ENCODE measurements around the gene NOL4L. TPM values are rescaled to one million over a fixed set of nuclear protein-coding genes. Genes with fewer than 3 reads are reported as not detected.

Gene NOL4L
- total and polyA plus RNA-seq, 2 experiments from 2014 or later, result 35.6 to 42.9 TPM

DNA sequence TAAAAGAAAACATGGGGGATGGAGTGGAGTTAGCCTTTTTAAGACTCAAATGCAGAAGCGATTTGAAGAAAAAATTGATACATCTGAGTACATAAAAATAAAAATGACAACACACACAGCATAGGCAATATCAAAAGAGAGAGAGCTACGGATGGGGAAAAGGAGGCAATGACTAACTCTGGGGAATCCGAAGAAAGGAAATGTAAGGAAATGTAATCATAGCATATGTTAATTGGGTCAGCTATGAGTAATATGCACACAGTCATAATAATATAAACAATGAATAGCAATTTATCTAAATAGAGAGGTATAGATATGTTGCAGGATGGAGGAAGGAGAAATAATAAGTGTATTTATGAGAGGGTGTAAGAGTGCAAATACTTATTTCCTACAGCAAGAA lies 83.4 kb downstream of the NOL4L start:
- 88% methylated on average over 3 of the region's 3 CpGs for WGBS (ENCODE audit: low lambda C conversion rate, missing lambda C conversion rate)
- Histone ChIP-seq H3K79me2 (peaks cover 6% of the 10 kb centered on the region), H4K20me1 (ENCODE audit: insufficient read depth, poor library complexity, severe bottlenecking) (no peaks in the 10 kb centered on the region), H3K9me3 (ENCODE audit: low read depth) (no peaks in the 10 kb centered on the region), H3K9me2 (replicated peaks; ENCODE audit: insufficient read depth) (no peaks in the 10 kb centered on the region), H2AFZ (no peak overlapping the region), H3K4me3 (no peak overlapping the region), H3K36me3 (replicated peaks; ENCODE audit: insufficient read depth, low read depth) (no peaks in the 10 kb centered on the region), H3K27me3 (no peaks in the 10 kb centered on the region), H3K4me1 (ENCODE audit: insufficient read depth) (peaks cover 10% of the 10 kb centered on the region), H3K27ac (no peak overlapping the region), H3K4me2 (no peak overlapping the region)
- TF ChIP-seq, protein P1, sequence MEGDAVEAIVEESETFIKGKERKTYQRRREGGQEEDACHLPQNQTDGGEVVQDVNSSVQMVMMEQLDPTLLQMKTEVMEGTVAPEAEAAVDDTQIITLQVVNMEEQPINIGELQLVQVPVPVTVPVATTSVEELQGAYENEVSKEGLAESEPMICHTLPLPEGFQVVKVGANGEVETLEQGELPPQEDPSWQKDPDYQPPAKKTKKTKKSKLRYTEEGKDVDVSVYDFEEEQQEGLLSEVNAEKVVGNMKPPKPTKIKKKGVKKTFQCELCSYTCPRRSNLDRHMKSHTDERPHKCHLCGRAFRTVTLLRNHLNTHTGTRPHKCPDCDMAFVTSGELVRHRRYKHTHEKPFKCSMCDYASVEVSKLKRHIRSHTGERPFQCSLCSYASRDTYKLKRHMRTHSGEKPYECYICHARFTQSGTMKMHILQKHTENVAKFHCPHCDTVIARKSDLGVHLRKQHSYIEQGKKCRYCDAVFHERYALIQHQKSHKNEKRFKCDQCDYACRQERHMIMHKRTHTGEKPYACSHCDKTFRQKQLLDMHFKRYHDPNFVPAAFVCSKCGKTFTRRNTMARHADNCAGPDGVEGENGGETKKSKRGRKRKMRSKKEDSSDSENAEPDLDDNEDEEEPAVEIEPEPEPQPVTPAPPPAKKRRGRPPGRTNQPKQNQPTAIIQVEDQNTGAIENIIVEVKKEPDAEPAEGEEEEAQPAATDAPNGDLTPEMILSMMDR (IDR thresholded peaks at IDR 0.05; ENCODE audit: poor library complexity), result no peak
- no peak for TF ChIP-seq EZH2phosphoT487 (IDR thresholded peaks at IDR 0.05; ENCODE audit: low read depth, severe bottlenecking, unreplicated experiment)
- TF ChIP-seq EZH2 (IDR thresholded peaks at IDR 0.05; ENCODE audit: borderline replicate concordance), result no peak
- no peak for DNase-seq (ENCODE audit: low spot score)

DNA sequence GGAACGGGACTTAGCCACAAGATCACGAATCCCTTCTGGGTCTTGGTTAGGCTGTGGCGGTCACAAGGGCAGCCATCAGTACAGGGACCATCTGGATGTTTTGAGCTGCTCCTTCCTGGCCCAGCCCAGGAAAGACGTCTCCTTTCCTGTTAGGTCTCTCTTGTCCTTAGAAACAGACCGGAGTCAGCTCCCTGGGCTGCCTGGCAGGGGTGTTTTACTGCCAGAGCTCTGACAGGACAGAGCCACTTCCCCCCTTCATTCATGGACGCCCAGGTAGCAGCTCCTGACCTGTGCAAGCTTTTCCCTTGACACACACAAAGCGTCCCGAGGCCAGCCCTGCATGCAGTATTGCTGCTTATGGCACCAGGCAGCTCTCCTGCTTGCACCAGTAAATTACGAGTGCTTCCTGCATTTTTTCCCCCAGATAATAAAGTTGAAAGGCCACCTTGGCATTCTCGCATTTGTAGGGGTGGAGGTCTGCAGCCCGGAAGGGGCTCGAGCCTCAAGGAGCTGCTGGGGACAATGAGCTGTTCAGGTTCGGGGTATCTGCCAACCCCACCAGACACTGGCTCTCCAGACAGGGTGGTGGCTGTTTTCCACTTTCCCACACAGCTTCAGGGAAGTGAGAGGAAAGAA lies 87.4 kb downstream of the NOL4L start:
- Histone ChIP-seq H3K4me2 (peak overlapping the region; percentile 28), H3K4me3 (no peak overlapping the region), H3K27ac (peak overlapping the region; percentile 2), H3K27me3 (no peaks in the 10 kb centered on the region), H3K9me3 (ENCODE audit: low read depth) (no peaks in the 10 kb centered on the region), H3K36me3 (replicated peaks; ENCODE audit: insufficient read depth, low read depth) (no peaks in the 10 kb centered on the region), H3K79me2 (peaks cover 6% of the 10 kb centered on the region), H3K9me2 (replicated peaks; ENCODE audit: insufficient read depth) (no peaks in the 10 kb centered on the region), H4K20me1 (ENCODE audit: insufficient read depth, poor library complexity, severe bottlenecking) (no peaks in the 10 kb centered on the region), H2AFZ (peak overlapping the region; percentile 6), H3K4me1 (ENCODE audit: insufficient read depth) (peaks cover 10% of the 10 kb centered on the region)
- no peak for DNase-seq (ENCODE audit: low spot score)
- 44% methylated on average over 13 of the region's 13 CpGs for WGBS (ENCODE audit: low lambda C conversion rate, missing lambda C conversion rate)
- TF ChIP-seq EZH2 (IDR thresholded peaks at IDR 0.05; ENCODE audit: borderline replicate concordance), result no peak
- TF ChIP-seq EZH2phosphoT487 (IDR thresholded peaks at IDR 0.05; ENCODE audit: low read depth, severe bottlenecking, unreplicated experiment), result no peak
- TF ChIP-seq, protein P1 (IDR thresholded peaks at IDR 0.05; ENCODE audit: poor library complexity), result no peak

DNA sequence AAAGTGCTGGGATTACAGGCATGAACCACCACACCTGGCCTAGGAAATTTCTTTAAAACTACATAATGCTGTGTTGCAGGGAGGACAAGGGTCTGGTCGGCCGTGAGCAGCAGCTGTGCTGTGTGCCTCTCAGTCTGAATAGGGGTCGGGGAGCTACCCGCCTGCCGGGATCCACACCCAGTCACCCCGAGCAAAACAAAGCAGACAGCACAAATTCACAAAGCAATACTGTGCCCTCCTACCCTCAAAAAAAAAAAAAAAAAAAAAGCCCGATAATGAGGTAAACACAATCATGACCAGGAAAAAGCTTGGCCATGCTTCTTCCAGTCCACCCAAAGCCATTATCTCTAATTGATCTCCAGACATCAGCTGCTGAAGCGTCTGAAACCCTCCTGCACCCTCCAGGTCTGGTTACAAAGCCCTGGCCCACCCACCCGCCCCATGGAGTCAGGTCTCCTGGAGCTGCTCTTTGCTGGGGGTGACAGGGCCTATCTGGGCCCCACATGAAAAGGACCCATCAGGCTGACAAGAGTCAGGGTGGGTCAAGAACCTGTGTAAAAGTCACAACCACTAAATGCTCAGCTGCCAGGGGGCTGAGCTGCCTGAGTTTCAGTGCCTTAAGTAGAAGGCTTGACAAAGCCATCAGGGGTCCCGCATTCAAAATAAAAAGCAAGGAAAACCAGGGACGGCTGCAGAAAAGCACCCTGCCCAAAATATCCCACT lies 88.2 kb downstream of the NOL4L start:
- Histone ChIP-seq H3K27me3 (no peaks in the 10 kb centered on the region), H2AFZ (peak overlapping the region; percentile 6), H3K4me1 (ENCODE audit: insufficient read depth) (peaks cover 10% of the 10 kb centered on the region), H3K4me2 (peak overlapping the region; percentile 28), H4K20me1 (ENCODE audit: insufficient read depth, poor library complexity, severe bottlenecking) (no peaks in the 10 kb centered on the region), H3K27ac (peak overlapping the region; percentile 2), H3K4me3 (no peak overlapping the region), H3K36me3 (replicated peaks; ENCODE audit: insufficient read depth, low read depth) (no peaks in the 10 kb centered on the region), H3K79me2 (peaks cover 6% of the 10 kb centered on the region), H3K9me2 (replicated peaks; ENCODE audit: insufficient read depth) (no peaks in the 10 kb centered on the region), H3K9me3 (ENCODE audit: low read depth) (no peaks in the 10 kb centered on the region)
- TF ChIP-seq EZH2 (IDR thresholded peaks at IDR 0.05; ENCODE audit: borderline replicate concordance) (no peak), EZH2phosphoT487 (IDR thresholded peaks at IDR 0.05; ENCODE audit: low read depth, severe bottlenecking, unreplicated experiment) (no peak)
- TF ChIP-seq, protein P1 (IDR thresholded peaks at IDR 0.05; ENCODE audit: poor library complexity), result no peak
- no peak for DNase-seq (ENCODE audit: low spot score)
- 64% methylated on average over 11 of the region's 11 CpGs for WGBS (ENCODE audit: low lambda C conversion rate, missing lambda C conversion rate)
